ENCODE results near the gene WHRN.

The WHRN gene

GRCh38 chr9:114388764-114389375 is 116.4 kb downstream of the WHRN start:
- 83 to 95% methylated on average over 4 to 7 of the region's 9 CpGs for WGBS, 2 experiments (ENCODE audit: insufficient coverage in 2 of 2)
- Histone ChIP-seq H3K9me3 (ENCODE audit: control insufficient read depth, low read length) (no peaks in the 10 kb centered on the region), H3K4me3 (ENCODE audit: extremely low read depth, insufficient read depth, low read length, poor library complexity, severe bottlenecking) (no peak overlapping the region), H3K4me1 (ENCODE audit: control insufficient read depth, insufficient read depth, low read length, poor library complexity, severe bottlenecking) (peaks cover 41% of the 10 kb centered on the region), H3K27ac (ENCODE audit: low read depth, low read length, severe bottlenecking) (no peak overlapping the region), H3K36me3 (ENCODE audit: control insufficient read depth, insufficient read depth, low read length) (peaks cover 3% of the 10 kb centered on the region)

- no peaks in the 10 kb centered on the region for H3K9me3 ChIP-seq (ENCODE audit: control insufficient read depth, low read length)
- peaks cover 46% of the 10 kb centered on the region for H3K4me1 ChIP-seq (ENCODE audit: control insufficient read depth, insufficient read depth, low read length, poor library complexity, severe bottlenecking)
- H3K36me3 ChIP-seq (ENCODE audit: control insufficient read depth, insufficient read depth, low read length) = peaks cover 3% of the 10 kb centered on the region
- H3K4me3 ChIP-seq (ENCODE audit: extremely low read depth, insufficient read depth, low read length, poor library complexity, severe bottlenecking) = no peak overlapping the region
- peak overlapping the region; percentile 79 for H3K27ac ChIP-seq (ENCODE audit: low read depth, low read length, severe bottlenecking)
- 79 to 80% methylated on average over 9 of the region's 9 CpGs for WGBS, 2 experiments (ENCODE audit: insufficient coverage in 2 of 2)
Measured at GRCh38 chr9:114388357-114388682, 117.0 kb downstream of the WHRN start.

GRCh38 chr9:114387680-114388356 is 117.5 kb downstream of the WHRN start, which contains the start of gene AKNA:
AKNA (minus strand) TSS chr9:114387982; CDS start chr9:114381333, 6,649 bp downstream.
- Histone ChIP-seq H3K36me3 (ENCODE audit: control insufficient read depth, insufficient read depth, low read length) (peaks cover 3% of the 10 kb centered on the region), H3K27ac (ENCODE audit: low read depth, low read length, severe bottlenecking) (peak within 1 kb of the TSS; percentile 79), H3K4me3 (ENCODE audit: extremely low read depth, insufficient read depth, low read length, poor library complexity, severe bottlenecking) (peak within 1 kb of the TSS; percentile 46), H3K9me3 (ENCODE audit: control insufficient read depth, low read length) (no peaks in the 10 kb centered on the region), H3K4me1 (ENCODE audit: control insufficient read depth, insufficient read depth, low read length, poor library complexity, severe bottlenecking) (peaks cover 51% of the 10 kb centered on the region)
- WGBS, 2 experiments (ENCODE audit: insufficient coverage in 2 of 2) = 11 to 17% methylated on average over 14 to 20 of the region's 25 CpGs

- Histone ChIP-seq H3K9me3 (ENCODE audit: control insufficient read depth, low read length) (no peaks in the 10 kb centered on the region), H3K4me1 (ENCODE audit: control insufficient read depth, insufficient read depth, low read length, poor library complexity, severe bottlenecking) (peaks cover 51% of the 10 kb centered on the region), H3K4me3 (ENCODE audit: extremely low read depth, insufficient read depth, low read length, poor library complexity, severe bottlenecking) (peak overlapping the region; percentile 46), H3K27ac (ENCODE audit: low read depth, low read length, severe bottlenecking) (peak overlapping the region; percentile 79), H3K36me3 (ENCODE audit: control insufficient read depth, insufficient read depth, low read length) (peaks cover 3% of the 10 kb centered on the region)
- 43 to 50% methylated on average over 14 to 15 of the region's 18 CpGs for WGBS, 2 experiments (ENCODE audit: insufficient coverage in 2 of 2)
Measured at GRCh38 chr9:114386886-114387679, 118.2 kb downstream of the WHRN start.

- peak overlapping the region; percentile 46 for H3K4me3 ChIP-seq (ENCODE audit: extremely low read depth, insufficient read depth, low read length, poor library complexity, severe bottlenecking)
- peaks cover 5% of the 10 kb centered on the region for H3K36me3 ChIP-seq (ENCODE audit: control insufficient read depth, insufficient read depth, low read length)
- peaks cover 51% of the 10 kb centered on the region for H3K4me1 ChIP-seq (ENCODE audit: control insufficient read depth, insufficient read depth, low read length, poor library complexity, severe bottlenecking)
- no peak overlapping the region for H3K27ac ChIP-seq (ENCODE audit: low read depth, low read length, severe bottlenecking)
- no peaks in the 10 kb centered on the region for H3K9me3 ChIP-seq (ENCODE audit: control insufficient read depth, low read length)
- 69 to 79% methylated on average over 3 to 10 of the region's 10 CpGs for WGBS, 2 experiments (ENCODE audit: insufficient coverage in 2 of 2)
Measured at GRCh38 chr9:114386361-114386885, 118.8 kb downstream of the WHRN start.

- no peak overlapping the region for H3K4me3 ChIP-seq (ENCODE audit: extremely low read depth, insufficient read depth, low read length, poor library complexity, severe bottlenecking)
- WGBS, 2 experiments (ENCODE audit: insufficient coverage in 2 of 2) = 50 to 61% methylated on average over 6 to 7 of the region's 11 CpGs
- peaks cover 51% of the 10 kb centered on the region for H3K4me1 ChIP-seq (ENCODE audit: control insufficient read depth, insufficient read depth, low read length, poor library complexity, severe bottlenecking)
- H3K36me3 ChIP-seq (ENCODE audit: control insufficient read depth, insufficient read depth, low read length) = peaks cover 10% of the 10 kb centered on the region
- H3K27ac ChIP-seq (ENCODE audit: low read depth, low read length, severe bottlenecking) = peak overlapping the region; percentile 72
- H3K9me3 ChIP-seq (ENCODE audit: control insufficient read depth, low read length) = no peaks in the 10 kb centered on the region
Measured at GRCh38 chr9:114385397-114386181, 119.7 kb downstream of the WHRN start.

GRCh38 chr9:114384836-114385396 is 120.4 kb downstream of the WHRN start:
- peaks cover 51% of the 10 kb centered on the region for H3K4me1 ChIP-seq (ENCODE audit: control insufficient read depth, insufficient read depth, low read length, poor library complexity, severe bottlenecking)
- H3K36me3 ChIP-seq (ENCODE audit: control insufficient read depth, insufficient read depth, low read length) = peaks cover 16% of the 10 kb centered on the region
- H3K9me3 ChIP-seq (ENCODE audit: control insufficient read depth, low read length) = no peaks in the 10 kb centered on the region
- H3K4me3 ChIP-seq (ENCODE audit: extremely low read depth, insufficient read depth, low read length, poor library complexity, severe bottlenecking) = no peak overlapping the region
- WGBS, 2 experiments (ENCODE audit: insufficient coverage in 2 of 2) = 88% methylated on average over 7 of the region's 7 CpGs
- H3K27ac ChIP-seq (ENCODE audit: low read depth, low read length, severe bottlenecking) = peak overlapping the region; percentile 72

GRCh38 chr9:114384341-114384740 is 120.9 kb downstream of the WHRN start:
- H3K9me3 ChIP-seq (ENCODE audit: control insufficient read depth, low read length) = no peaks in the 10 kb centered on the region
- H3K4me3 ChIP-seq (ENCODE audit: extremely low read depth, insufficient read depth, low read length, poor library complexity, severe bottlenecking) = no peak overlapping the region
- H3K4me1 ChIP-seq (ENCODE audit: control insufficient read depth, insufficient read depth, low read length, poor library complexity, severe bottlenecking) = peaks cover 51% of the 10 kb centered on the region
- no peak overlapping the region for H3K27ac ChIP-seq (ENCODE audit: low read depth, low read length, severe bottlenecking)
- WGBS, 2 experiments (ENCODE audit: insufficient coverage in 2 of 2) = no CpG with 5 or more reads among the region's 1 CpG
- H3K36me3 ChIP-seq (ENCODE audit: control insufficient read depth, insufficient read depth, low read length) = peaks cover 21% of the 10 kb centered on the region

- peak overlapping the region; percentile 83 for H3K27ac ChIP-seq (ENCODE audit: low read depth, low read length, severe bottlenecking)
Measured at GRCh38 chr9:114383521-114384231, 121.6 kb downstream of the WHRN start.

More at GRCh38 chr9:114383521-114384231, 121.6 kb downstream of the WHRN start:
- H3K9me3 ChIP-seq (ENCODE audit: control insufficient read depth, low read length) = no peaks in the 10 kb centered on the region
- WGBS, 2 experiments (ENCODE audit: insufficient coverage in 2 of 2) = 65 to 82% methylated on average over 5 of the region's 8 CpGs
- H3K36me3 ChIP-seq (ENCODE audit: control insufficient read depth, insufficient read depth, low read length) = peaks cover 24% of the 10 kb centered on the region
- no peak overlapping the region for H3K4me3 ChIP-seq (ENCODE audit: extremely low read depth, insufficient read depth, low read length, poor library complexity, severe bottlenecking)
- H3K4me1 ChIP-seq (ENCODE audit: control insufficient read depth, insufficient read depth, low read length, poor library complexity, severe bottlenecking) = peaks cover 50% of the 10 kb centered on the region

Data from mesodermal cell (in vitro differentiated cells).